ENCODE data around the gene PLEKHJ1.

DNA sequence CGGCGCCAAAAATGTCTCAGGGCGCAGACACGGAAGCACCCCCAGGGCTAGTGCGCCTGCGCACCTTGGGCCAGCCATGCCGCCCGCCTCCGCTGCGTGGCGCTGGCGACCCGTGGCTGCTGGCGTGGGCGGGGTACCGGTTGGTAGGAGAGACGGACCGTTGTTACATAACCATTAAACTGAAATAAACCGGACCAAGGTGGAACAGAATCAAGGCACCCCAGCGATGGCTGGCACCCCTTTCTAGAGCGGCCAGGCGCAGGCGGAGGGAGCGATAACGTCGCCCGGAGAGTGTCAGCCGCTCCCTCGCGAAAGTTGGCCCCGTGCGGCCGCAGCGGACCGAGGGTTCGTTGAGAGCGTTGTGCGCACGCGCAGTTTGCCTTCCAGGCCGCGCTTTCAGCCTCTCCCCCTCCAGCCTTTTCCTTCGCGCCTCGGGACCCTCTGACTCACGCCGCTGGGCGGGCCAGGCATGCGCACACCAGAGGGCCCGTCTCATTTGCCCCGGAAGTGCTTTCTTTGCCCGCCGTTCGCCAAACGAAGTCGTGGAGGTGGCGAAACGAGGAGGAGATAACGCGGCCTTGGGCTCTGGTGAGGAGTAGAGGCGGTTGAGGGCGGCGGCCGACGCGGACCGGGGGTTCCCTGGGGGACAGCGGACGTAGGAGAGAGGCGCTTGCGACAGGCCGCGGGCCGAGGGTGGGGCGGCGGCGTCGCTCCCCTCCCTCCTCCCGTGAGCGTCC lies at the start of gene PLEKHJ1, which contains the start of gene SF3A2:
- TF ChIP-seq HDAC2 (IDR thresholded peaks at IDR 0.05; ENCODE audit: borderline replicate concordance in 1 of 2, low read depth in 2 of 2, low read length in 2 of 2): no peak
- TF ChIP-seq, protein P1, sequence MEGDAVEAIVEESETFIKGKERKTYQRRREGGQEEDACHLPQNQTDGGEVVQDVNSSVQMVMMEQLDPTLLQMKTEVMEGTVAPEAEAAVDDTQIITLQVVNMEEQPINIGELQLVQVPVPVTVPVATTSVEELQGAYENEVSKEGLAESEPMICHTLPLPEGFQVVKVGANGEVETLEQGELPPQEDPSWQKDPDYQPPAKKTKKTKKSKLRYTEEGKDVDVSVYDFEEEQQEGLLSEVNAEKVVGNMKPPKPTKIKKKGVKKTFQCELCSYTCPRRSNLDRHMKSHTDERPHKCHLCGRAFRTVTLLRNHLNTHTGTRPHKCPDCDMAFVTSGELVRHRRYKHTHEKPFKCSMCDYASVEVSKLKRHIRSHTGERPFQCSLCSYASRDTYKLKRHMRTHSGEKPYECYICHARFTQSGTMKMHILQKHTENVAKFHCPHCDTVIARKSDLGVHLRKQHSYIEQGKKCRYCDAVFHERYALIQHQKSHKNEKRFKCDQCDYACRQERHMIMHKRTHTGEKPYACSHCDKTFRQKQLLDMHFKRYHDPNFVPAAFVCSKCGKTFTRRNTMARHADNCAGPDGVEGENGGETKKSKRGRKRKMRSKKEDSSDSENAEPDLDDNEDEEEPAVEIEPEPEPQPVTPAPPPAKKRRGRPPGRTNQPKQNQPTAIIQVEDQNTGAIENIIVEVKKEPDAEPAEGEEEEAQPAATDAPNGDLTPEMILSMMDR (IDR thresholded peaks at IDR 0.05; ENCODE audit: control extremely low read depth in 1 of 3, insufficient read depth in 1 of 3, low read depth in 1 of 3, low read length in 3 of 3): peak; percentile 93 to 100 (median 97)
- peak; percentile 85; the same call in 1 of the 2 replicates for TF ChIP-seq POLR2AphosphoS5 (IDR thresholded peaks at IDR 0.05; ENCODE audit: low read depth, low read length)
- TF ChIP-seq, protein P2, sequence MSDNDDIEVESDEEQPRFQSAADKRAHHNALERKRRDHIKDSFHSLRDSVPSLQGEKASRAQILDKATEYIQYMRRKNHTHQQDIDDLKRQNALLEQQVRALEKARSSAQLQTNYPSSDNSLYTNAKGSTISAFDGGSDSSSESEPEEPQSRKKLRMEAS (IDR thresholded peaks at IDR 0.05): peak; percentile 97
- TF ChIP-seq TAF1 (IDR thresholded peaks at IDR 0.05; ENCODE audit: low read depth, low read length): peak; percentile 94
- TF ChIP-seq EZH2 (IDR thresholded peaks at IDR 0.05; ENCODE audit: low read depth, low read length, severe bottlenecking): no peak
- TF ChIP-seq EP300 (IDR thresholded peaks at IDR 0.05; ENCODE audit: borderline replicate concordance in 1 of 2, low read depth in 2 of 2, low read length in 2 of 2): no peak
